ENCODE data around the gene EFNB2. TPM values are rescaled to one million over a fixed set of nuclear protein-coding genes. Genes with fewer than 3 reads are reported as not detected.

EFNB2 gene
- total RNA-seq, 1 experiment from 2014 or later, result 68.0 TPM

- ChIA-PET CTCF (no interaction called here), POLR2A (no interaction called here)
- Histone ChIP-seq H3K27me3 (replicated peaks; ENCODE audit: control insufficient read depth, insufficient read depth, low read length) (no peaks in the 10 kb centered on the region), H3K4me3 (ENCODE audit: low read depth, low read length) (no peak overlapping the region), H3K4me1 (peaks cover 17% of the 10 kb centered on the region), H3K36me3 (ENCODE audit: control insufficient read depth, insufficient read depth, low read length) (peaks cover 3% of the 10 kb centered on the region; the same call in 1 of the 2 replicates), H3K9me3 (no peaks in the 10 kb centered on the region)
- Mint-ChIP-seq H3K4me1 (ENCODE audit: low read depth, unreplicated experiment) (peaks cover 19% of the 10 kb centered on the region), H3K9me3 (ENCODE audit: unreplicated experiment) (no peaks in the 10 kb centered on the region), H3K4me3 (ENCODE audit: unreplicated experiment) (no peak overlapping the region), H3K27me3 (ENCODE audit: insufficient read depth, unreplicated experiment) (no peaks in the 10 kb centered on the region), H3K27ac (ENCODE audit: unreplicated experiment) (peak overlapping the region; percentile 7), H3K36me3 (ENCODE audit: insufficient read depth, unreplicated experiment) (peaks cover 72% of the 10 kb centered on the region)
- intact Hi-C loops (cut with micrococcal nuclease; ENCODE audit: unreplicated experiment), result no loop called here
- no peak for DNase-seq
- TF ChIP-seq CTCF (IDR thresholded peaks at IDR 0.05; ENCODE audit: insufficient read depth in 1 of 2, low read depth in 1 of 2, low read length in 1 of 2, severe bottlenecking in 1 of 2, unreplicated experiment in 1 of 2), result no peak
- BruUV-seq (replicated peaks), result no TSS peak
These were observed 44.7 kb downstream of the EFNB2 start for GRCh38 chr13:106490569-106491321.

- Histone ChIP-seq H3K36me3 (ENCODE audit: control insufficient read depth, insufficient read depth, low read length) (peaks cover 1% of the 10 kb centered on the region; the same call in 1 of the 2 replicates), H3K9me3 (no peaks in the 10 kb centered on the region), H3K27me3 (replicated peaks; ENCODE audit: control insufficient read depth, insufficient read depth, low read length) (no peaks in the 10 kb centered on the region), H3K4me1 (peaks cover 17% of the 10 kb centered on the region), H3K4me3 (ENCODE audit: low read depth, low read length) (no peak overlapping the region)
- ChIA-PET POLR2A (no interaction called here), CTCF (no interaction called here)
- Mint-ChIP-seq H3K4me1 (ENCODE audit: low read depth, unreplicated experiment) (peaks cover 19% of the 10 kb centered on the region), H3K9me3 (ENCODE audit: unreplicated experiment) (no peaks in the 10 kb centered on the region), H3K27me3 (ENCODE audit: insufficient read depth, unreplicated experiment) (no peaks in the 10 kb centered on the region), H3K27ac (ENCODE audit: unreplicated experiment) (peak overlapping the region; percentile 5), H3K36me3 (ENCODE audit: insufficient read depth, unreplicated experiment) (peaks cover 67% of the 10 kb centered on the region), H3K4me3 (ENCODE audit: unreplicated experiment) (no peak overlapping the region)
- intact Hi-C loops (cut with micrococcal nuclease; ENCODE audit: unreplicated experiment), result loop anchor here (5.0 kb wide), 1 partner anchor 73 kb away; no protein-coding TSS in a partner anchor
- no peak for DNase-seq
- TF ChIP-seq CTCF (IDR thresholded peaks at IDR 0.05; ENCODE audit: insufficient read depth in 1 of 2, low read depth in 1 of 2, low read length in 1 of 2, severe bottlenecking in 1 of 2, unreplicated experiment in 1 of 2), result no peak
- no TSS peak for BruUV-seq (replicated peaks)
These were observed 45.5 kb downstream of the EFNB2 start for GRCh38 chr13:106489849-106490568.

- ChIA-PET CTCF (no interaction called here), POLR2A (interaction anchor here (1.1 kb wide), 1 partner anchor 47 kb away, joined by 3 read pairs; the partner anchor contains the start of gene EFNB2)
- Histone ChIP-seq H3K4me1 (peaks cover 17% of the 10 kb centered on the region), H3K9me3 (no peaks in the 10 kb centered on the region), H3K27me3 (replicated peaks; ENCODE audit: control insufficient read depth, insufficient read depth, low read length) (no peaks in the 10 kb centered on the region), H3K4me3 (ENCODE audit: low read depth, low read length) (no peak overlapping the region), H3K36me3 (ENCODE audit: control insufficient read depth, insufficient read depth, low read length) (peaks cover 1% of the 10 kb centered on the region; the same call in 1 of the 2 replicates)
- no peak overlapping the region for H3K27ac Mint-ChIP-seq (ENCODE audit: unreplicated experiment)
- TF ChIP-seq CTCF (IDR thresholded peaks at IDR 0.05; ENCODE audit: insufficient read depth in 1 of 2, low read depth in 1 of 2, low read length in 1 of 2, severe bottlenecking in 1 of 2, unreplicated experiment in 1 of 2), result no peak
- no peaks in the 10 kb centered on the region for H3K27me3 Mint-ChIP-seq (ENCODE audit: insufficient read depth, unreplicated experiment)
- intact Hi-C loops (cut with micrococcal nuclease; ENCODE audit: unreplicated experiment), result loop anchor here (5.0 kb wide), 1 partner anchor 71 kb away; no protein-coding TSS in a partner anchor
- no peaks in the 10 kb centered on the region for H3K9me3 Mint-ChIP-seq (ENCODE audit: unreplicated experiment)
- H3K4me3 Mint-ChIP-seq (ENCODE audit: unreplicated experiment), result no peak overlapping the region
- DNase-seq, result no peak
- H3K36me3 Mint-ChIP-seq (ENCODE audit: insufficient read depth, unreplicated experiment), result peaks cover 56% of the 10 kb centered on the region
- peaks cover 19% of the 10 kb centered on the region for H3K4me1 Mint-ChIP-seq (ENCODE audit: low read depth, unreplicated experiment)
- BruUV-seq (replicated peaks), result no TSS peak
These were observed 46.8 kb downstream of the EFNB2 start for GRCh38 chr13:106488686-106489085.

All from Caco-2 (cell line).